Stimulated activated CD4-positive, alpha-beta T cell treated with anti-CD3 and anti-CD28 coated beads, Interleukin-1b, Interleukin-23, amount 100 ng/mL, for 4 hours (primary cell): Measurements from ENCODE around the gene RCVRN.

ENCODE experiments used
- DNase-seq, 2 donors: peaks; one replicate each; pipeline ENCODE4 v3.0.0-alpha.2; 2020; ENCODE audit warnings: low read depth in 2 of 2

Gene RCVRN

GRCh38 chr17:9898812-9899211 is 6.3 kb downstream of the RCVRN start:
- no peak for DNase-seq

- no peak for DNase-seq
Observed at GRCh38 chr17:9897372-9897968, 7.6 kb downstream of the RCVRN start.

- DNase-seq, result no peak
Observed at GRCh38 chr17:9895923-9896322, 9.1 kb downstream of the RCVRN start.

GRCh38 chr17:9894231-9894630 is 10.8 kb downstream of the RCVRN start:
- DNase-seq, result no peak

- no peak for DNase-seq
Observed at GRCh38 chr17:9893411-9894012, 11.6 kb downstream of the RCVRN start.

- DNase-seq, result no peak
Observed at GRCh38 chr17:9890124-9890523, 14.9 kb downstream of the RCVRN start.

- no peak for DNase-seq
Observed at GRCh38 chr17:9887508-9887907, 17.6 kb downstream of the RCVRN start.

GRCh38 chr17:9886141-9886930 is 18.7 kb downstream of the RCVRN start:
- DNase-seq, result no peak

- DNase-seq, result no peak
Observed at GRCh38 chr17:9883451-9883850, 21.6 kb downstream of the RCVRN start.

- DNase-seq, result no peak
Observed at GRCh38 chr17:9880582-9880999, 24.5 kb downstream of the RCVRN start.

GRCh38 chr17:9878786-9879525 is 26.1 kb downstream of the RCVRN start:
- no peak for DNase-seq

GRCh38 chr17:9878356-9878755 is 26.7 kb downstream of the RCVRN start:
- DNase-seq, result no peak

- no peak for DNase-seq
Observed at GRCh38 chr17:9875441-9875840, 29.6 kb downstream of the RCVRN start.

- DNase-seq, result no peak
Observed at GRCh38 chr17:9874722-9875121, 30.3 kb downstream of the RCVRN start.

- DNase-seq, result no peak
Observed at GRCh38 chr17:9872852-9873251, 32.2 kb downstream of the RCVRN start.

GRCh38 chr17:9868552-9868951 is 36.5 kb downstream of the RCVRN start:
- no peak for DNase-seq

- DNase-seq, result no peak
Observed at GRCh38 chr17:9865586-9865985, 39.5 kb downstream of the RCVRN start.

GRCh38 chr17:9862949-9863348 is 42.1 kb downstream of the RCVRN start:
- no peak for DNase-seq

GRCh38 chr17:9862220-9862619 is 42.9 kb downstream of the RCVRN start:
- DNase-seq, result no peak

GRCh38 chr17:9860851-9861250 is 44.2 kb downstream of the RCVRN start:
- DNase-seq, result no peak

- no peak for DNase-seq
Observed at GRCh38 chr17:9859781-9860180, 45.3 kb downstream of the RCVRN start.

GRCh38 chr17:9855036-9855435 is 50.0 kb downstream of the RCVRN start:
- DNase-seq, result no peak
